ENCODE results near the gene PHF14.

GRCh38 chr7:11127988-11128387, 154.3 kb downstream of the PHF14 start:
- TF ChIP-seq ZNF274 (IDR thresholded peaks at IDR 0.05; ENCODE audit: low read depth, low read length) (no peak), YY1 (IDR thresholded peaks at IDR 0.05; ENCODE audit: insufficient read depth, insufficient read length) (no peak), SUZ12 (IDR thresholded peaks at IDR 0.05; ENCODE audit: extremely low read depth, insufficient read depth, insufficient read length) (no peak)
